ENCODE data around the gene KHNYN.

KHNYN gene

GRCh38 chr14:24409956-24410355, 19.8 kb upstream of the KHNYN start:
- H3K79me2 ChIP-seq (ENCODE audit: insufficient read depth, low read length) = peaks cover 5% of the 10 kb centered on the region; the same call in 1 of the 2 replicates
- no peaks in the 10 kb centered on the region for H3F3A ChIP-seq (ENCODE audit: low read depth)
- H3K9ac ChIP-seq (ENCODE audit: low read depth, low read length, poor library complexity, severe bottlenecking) = no peak overlapping the region
- H3K4me1 ChIP-seq (ENCODE audit: insufficient read depth, low read length, poor library complexity, severe bottlenecking) = peaks cover 7% of the 10 kb centered on the region
- no peak overlapping the region for H3K4me2 ChIP-seq (ENCODE audit: low read depth, low read length, poor library complexity, severe bottlenecking)
- no peaks in the 10 kb centered on the region for H4K20me1 ChIP-seq (ENCODE audit: insufficient read depth, low read length, poor library complexity, severe bottlenecking)
- no peaks in the 10 kb centered on the region for H3K9me3 ChIP-seq (ENCODE audit: insufficient read depth, low read depth, low read length)
- TF ChIP-seq EZH2phosphoT487 (IDR thresholded peaks at IDR 0.05; ENCODE audit: borderline replicate concordance) = no peak
- TF ChIP-seq CTCF (conservative IDR thresholded peaks at IDR 0.05; ENCODE audit: low read length) = no peak
- no peak overlapping the region for H3K4me3 ChIP-seq (ENCODE audit: low read length, poor library complexity, severe bottlenecking)
- peaks cover 35% of the 10 kb centered on the region; the same call in 1 of the 2 replicates for H3K36me3 ChIP-seq (ENCODE audit: insufficient read depth, low read length)
- no peaks in the 10 kb centered on the region for H3K9me2 ChIP-seq (replicated peaks; ENCODE audit: low read depth, low read length)
- no peak overlapping the region for H2AFZ ChIP-seq (ENCODE audit: low read length)
- no peaks in the 10 kb centered on the region for H3K27me3 ChIP-seq (ENCODE audit: insufficient read depth, low read length, poor library complexity, severe bottlenecking)

GRCh38 chr14:24411443-24412389, 18.0 kb upstream of the KHNYN start:
- Histone ChIP-seq H3K27me3 (ENCODE audit: insufficient read depth, low read length, poor library complexity, severe bottlenecking) (no peaks in the 10 kb centered on the region), H3K9me3 (ENCODE audit: insufficient read depth, low read depth, low read length) (no peaks in the 10 kb centered on the region), H3K4me3 (ENCODE audit: low read length, poor library complexity, severe bottlenecking) (no peak overlapping the region), H4K20me1 (ENCODE audit: insufficient read depth, low read length, poor library complexity, severe bottlenecking) (no peaks in the 10 kb centered on the region), H3K4me1 (ENCODE audit: insufficient read depth, low read length, poor library complexity, severe bottlenecking) (peaks cover 3% of the 10 kb centered on the region), H3K36me3 (ENCODE audit: insufficient read depth, low read length) (peaks cover 35% of the 10 kb centered on the region; the same call in 1 of the 2 replicates), H3K79me2 (ENCODE audit: insufficient read depth, low read length) (no peaks in the 10 kb centered on the region), H2AFZ (ENCODE audit: low read length) (no peak overlapping the region), H3K9me2 (replicated peaks; ENCODE audit: low read depth, low read length) (no peaks in the 10 kb centered on the region), H3K9ac (ENCODE audit: low read depth, low read length, poor library complexity, severe bottlenecking) (no peak overlapping the region), H3K4me2 (ENCODE audit: low read depth, low read length, poor library complexity, severe bottlenecking) (no peak overlapping the region), H3F3A (ENCODE audit: low read depth) (no peaks in the 10 kb centered on the region)
- TF ChIP-seq CTCF (conservative IDR thresholded peaks at IDR 0.05; ENCODE audit: low read length) = peak; percentile 83
- no peak for TF ChIP-seq EZH2phosphoT487 (IDR thresholded peaks at IDR 0.05; ENCODE audit: borderline replicate concordance)

GRCh38 chr14:24414077-24414476, 15.7 kb upstream of the KHNYN start:
- Histone ChIP-seq H3K36me3 (ENCODE audit: insufficient read depth, low read length) (peaks cover 25% of the 10 kb centered on the region; the same call in 1 of the 2 replicates), H3K4me1 (ENCODE audit: insufficient read depth, low read length, poor library complexity, severe bottlenecking) (no peaks in the 10 kb centered on the region)

More at GRCh38 chr14:24414077-24414476, 15.7 kb upstream of the KHNYN start:
- H2AFZ ChIP-seq (ENCODE audit: low read length) = no peak overlapping the region
- H3K79me2 ChIP-seq (ENCODE audit: insufficient read depth, low read length) = no peaks in the 10 kb centered on the region
- H3K4me2 ChIP-seq (ENCODE audit: low read depth, low read length, poor library complexity, severe bottlenecking) = no peak overlapping the region
- no peaks in the 10 kb centered on the region for H3F3A ChIP-seq (ENCODE audit: low read depth)
- H3K9ac ChIP-seq (ENCODE audit: low read depth, low read length, poor library complexity, severe bottlenecking) = no peak overlapping the region
- TF ChIP-seq CTCF (conservative IDR thresholded peaks at IDR 0.05; ENCODE audit: low read length) (no peak), EZH2phosphoT487 (IDR thresholded peaks at IDR 0.05; ENCODE audit: borderline replicate concordance) (no peak)
- no peak overlapping the region for H3K4me3 ChIP-seq (ENCODE audit: low read length, poor library complexity, severe bottlenecking)
- no peaks in the 10 kb centered on the region for H3K9me2 ChIP-seq (replicated peaks; ENCODE audit: low read depth, low read length)
- no peaks in the 10 kb centered on the region for H3K9me3 ChIP-seq (ENCODE audit: insufficient read depth, low read depth, low read length)
- H4K20me1 ChIP-seq (ENCODE audit: insufficient read depth, low read length, poor library complexity, severe bottlenecking) = no peaks in the 10 kb centered on the region
- no peaks in the 10 kb centered on the region for H3K27me3 ChIP-seq (ENCODE audit: insufficient read depth, low read length, poor library complexity, severe bottlenecking)
